Measurements from ENCODE around the gene RINL.
A peak's percentile ranks its signal among the peaks of the same experiment; 100 is the strongest.

The RINL gene

GRCh38 chr19:38849860-38850435 lies 28.1 kb downstream of the RINL start, which contains the start of gene HNRNPL:
HNRNPL (minus strand) TSS chr19:38849986; CDS start chr19:38849966, 20 bp downstream.
- TF ChIP-seq CTCF (IDR thresholded peaks at IDR 0.05; ENCODE audit: insufficient read depth, missing control alignments), result no peak
- no peak for FAIRE-seq

GRCh38 chr19:38849147-38849859 lies 28.8 kb downstream of the RINL start:
- DNase-seq (ENCODE audit: insufficient read length, low spot score) (peak; percentile 96), FAIRE-seq (no peak)
- TF ChIP-seq CTCF (IDR thresholded peaks at IDR 0.05; ENCODE audit: insufficient read depth, missing control alignments), result no peak

More at GRCh38 chr19:38849860-38850435, 28.1 kb downstream of the RINL start, which contains the start of gene HNRNPL:
- DNase-seq (ENCODE audit: insufficient read length, low spot score), result peak; percentile 69

- DNase-seq (ENCODE audit: insufficient read length, low spot score) (no peak), FAIRE-seq (no peak)
- TF ChIP-seq CTCF (IDR thresholded peaks at IDR 0.05; ENCODE audit: insufficient read depth, missing control alignments), result no peak
Measured at GRCh38 chr19:38848299-38849146, 29.6 kb downstream of the RINL start.

GRCh38 chr19:38846097-38846496 lies 32.0 kb downstream of the RINL start:
- FAIRE-seq, result no peak
- no peak for TF ChIP-seq CTCF (IDR thresholded peaks at IDR 0.05; ENCODE audit: insufficient read depth, missing control alignments)
- no peak for DNase-seq (ENCODE audit: insufficient read length, low spot score)

GRCh38 chr19:38845374-38846024 lies 32.6 kb downstream of the RINL start:
- FAIRE-seq, result no peak

More at GRCh38 chr19:38845374-38846024, 32.6 kb downstream of the RINL start:
- TF ChIP-seq CTCF (IDR thresholded peaks at IDR 0.05; ENCODE audit: insufficient read depth, missing control alignments), result no peak
- DNase-seq (ENCODE audit: insufficient read length, low spot score), result no peak

Data from D721Med (cell line).